Tibial nerve (tissue), 4 donors: ENCODE results near the gene ITGAV. TPM values are rescaled to one million over a fixed set of nuclear protein-coding genes. Genes with fewer than 3 reads are reported as not detected.

Experiments used
- DNase-seq, 2 donors: peaks; one replicate each; pipeline ENCODE4 v3.0.0-alpha.2; 2019; ENCODE audit warnings: low spot score in 2 of 2
- H3K27ac ChIP-seq, 4 donors: fragments of 200-600 bp; sonication (generic) in 3 of 4; one replicate each; pipeline ENCODE4 v1.5.1; 2017 to 2019; ENCODE audit warnings: mild to moderate bottlenecking in 1 of 4
- H3K27me3 ChIP-seq, 2 donors: fragments of 200-600 bp; sonication (generic) in 1 of 2; one replicate each; pipeline versions ENCODE4 v1.5.1 to v1.6.0; 2017 to 2019
- H3K36me3 ChIP-seq, 3 donors: fragments of 200-600 bp; sonication (generic); one replicate each; pipeline ENCODE4 v1.5.1; 2018 to 2019
- H3K4me1 ChIP-seq, 4 donors: fragments of 200-600 bp; sonication (generic) in 3 of 4; one replicate each; pipeline ENCODE4 v1.5.1; 2017 to 2019
- H3K4me3 ChIP-seq, 4 donors: fragments of 200-600 bp; sonication (generic) in 3 of 4; one replicate each; pipeline ENCODE4 v1.5.1; 2017 to 2019; ENCODE audit warnings: mild to moderate bottlenecking in 1 of 4, moderate library complexity in 1 of 4
- H3K9me3 ChIP-seq, 4 donors: fragments of 200-600 bp; sonication (generic) in 3 of 4; one replicate each; pipeline ENCODE4 v1.5.1; 2017 to 2019
- EP300 ChIP-seq, 2 donors: sonication (generic); formaldehyde crosslinking; IDR thresholded peaks; one replicate each; pipeline ENCODE4 v1.6.1; 2017; ENCODE audit warnings: antibody characterized with exemption in 2 of 2, mild to moderate bottlenecking in 1 of 2
- POLR2A ChIP-seq, 2 donors: fragments of 450-650 bp; IDR thresholded peaks; one replicate each; pipeline ENCODE4 v1.6.1; 2017; ENCODE audit warnings: antibody characterized with exemption in 2 of 2, mild to moderate bottlenecking in 2 of 2, moderate library complexity in 2 of 2
- WGBS, 2 donors: methylation state at CpG; one replicate each; pipeline ENCODE4 v1.1.5; 2018; 5-methylcytosine and 5-hydroxymethylcytosine counted together
- total RNA-seq, 4 donors: library from RNA; depleted of rRNA; stranded (reverse); fragments of >200 nt; gene quantifications; one replicate each; pipeline ENCODE4 v1.1.0, GENCODE V29; 2016
- TF ChIP-seq, protein P1 (sequence below), 5 experiments: fragments of 200-600 bp in 3 of 5; fragments of 450-650 bp in 2 of 5; sonication (generic) in 3 of 5; IDR thresholded peaks; one replicate each; pipeline ENCODE4 v1.5.1; 2016 to 2019; ENCODE audit warnings: antibody characterized with exemption in 5 of 5, mild to moderate bottlenecking in 3 of 5, moderate library complexity in 2 of 5

The ITGAV gene
- total RNA-seq, 4 donors from 2014 or later = 97.1 to 114 (median 100) TPM

DNA sequence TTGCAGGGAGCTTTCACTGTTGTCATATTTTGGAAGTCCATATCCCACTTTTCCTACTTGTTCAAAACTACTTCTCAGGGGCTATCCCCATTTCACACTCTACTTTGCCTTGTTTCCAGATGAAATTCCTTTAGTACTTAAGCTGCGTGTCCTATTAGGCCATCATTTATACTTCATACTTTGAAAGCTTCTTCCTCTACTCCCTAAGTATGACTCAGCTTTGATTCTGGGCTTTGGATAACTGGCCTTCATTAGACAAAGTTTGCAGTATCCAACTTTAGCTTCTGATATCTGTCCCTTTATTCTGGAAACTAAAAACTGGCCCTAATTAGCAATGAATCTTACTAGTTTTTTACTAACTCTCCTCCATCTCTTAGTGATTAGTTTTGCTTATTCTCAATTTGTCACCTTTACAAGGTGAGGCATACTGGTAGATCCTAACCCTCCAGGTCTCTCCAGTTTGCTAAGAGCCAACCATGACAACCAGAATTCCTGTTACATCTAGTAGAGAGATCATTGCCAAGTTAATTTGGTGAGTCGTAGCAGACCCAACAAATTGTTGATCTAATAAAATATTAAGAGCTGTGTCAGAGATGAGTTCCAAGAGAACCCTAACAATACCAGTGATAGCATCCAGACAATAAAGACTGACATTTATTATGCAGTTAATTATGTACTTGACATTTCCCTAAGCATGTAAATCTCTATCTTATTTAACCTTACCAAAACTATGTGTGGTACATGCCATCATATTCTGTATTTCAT is 31.2 kb upstream of the ITGAV start:
- Histone ChIP-seq H3K27me3 (no peaks in the 10 kb centered on the region), H3K36me3 (no peaks in the 10 kb centered on the region), H3K27ac (no peak overlapping the region), H3K9me3 (no peaks in the 10 kb centered on the region), H3K4me3 (no peak overlapping the region), H3K4me1 (no peaks in the 10 kb centered on the region)
- 82 to 90% methylated on average over 2 of the region's 2 CpGs for WGBS, 2 donors
- TF ChIP-seq, protein P1, sequence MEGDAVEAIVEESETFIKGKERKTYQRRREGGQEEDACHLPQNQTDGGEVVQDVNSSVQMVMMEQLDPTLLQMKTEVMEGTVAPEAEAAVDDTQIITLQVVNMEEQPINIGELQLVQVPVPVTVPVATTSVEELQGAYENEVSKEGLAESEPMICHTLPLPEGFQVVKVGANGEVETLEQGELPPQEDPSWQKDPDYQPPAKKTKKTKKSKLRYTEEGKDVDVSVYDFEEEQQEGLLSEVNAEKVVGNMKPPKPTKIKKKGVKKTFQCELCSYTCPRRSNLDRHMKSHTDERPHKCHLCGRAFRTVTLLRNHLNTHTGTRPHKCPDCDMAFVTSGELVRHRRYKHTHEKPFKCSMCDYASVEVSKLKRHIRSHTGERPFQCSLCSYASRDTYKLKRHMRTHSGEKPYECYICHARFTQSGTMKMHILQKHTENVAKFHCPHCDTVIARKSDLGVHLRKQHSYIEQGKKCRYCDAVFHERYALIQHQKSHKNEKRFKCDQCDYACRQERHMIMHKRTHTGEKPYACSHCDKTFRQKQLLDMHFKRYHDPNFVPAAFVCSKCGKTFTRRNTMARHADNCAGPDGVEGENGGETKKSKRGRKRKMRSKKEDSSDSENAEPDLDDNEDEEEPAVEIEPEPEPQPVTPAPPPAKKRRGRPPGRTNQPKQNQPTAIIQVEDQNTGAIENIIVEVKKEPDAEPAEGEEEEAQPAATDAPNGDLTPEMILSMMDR (IDR thresholded peaks at IDR 0.05) = no peak
- TF ChIP-seq POLR2A (IDR thresholded peaks at IDR 0.05) = no peak
- TF ChIP-seq EP300 (IDR thresholded peaks at IDR 0.05) = no peak
- DNase-seq = no peak

DNA sequence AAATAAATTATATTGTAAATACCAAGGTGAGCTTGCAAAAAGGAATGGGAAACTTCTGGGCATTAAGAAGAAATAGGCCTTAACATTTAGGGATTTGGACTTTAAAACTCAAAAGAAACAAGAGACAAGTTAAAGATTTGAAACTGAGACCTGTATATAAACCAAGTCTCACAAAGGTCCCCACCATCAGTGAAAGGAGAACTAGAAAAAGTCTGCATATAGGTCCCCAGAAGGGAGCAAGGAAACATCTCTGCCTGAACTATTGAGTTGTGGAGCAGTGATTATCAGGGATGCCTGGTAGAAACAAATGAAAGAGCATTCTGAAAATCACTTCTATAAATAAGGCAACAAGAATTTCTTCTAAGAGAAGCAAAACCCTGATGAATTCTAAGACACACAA is 30.5 kb upstream of the ITGAV start:
- Histone ChIP-seq H3K27me3 (no peaks in the 10 kb centered on the region), H3K4me1 (no peaks in the 10 kb centered on the region), H3K4me3 (no peak overlapping the region), H3K27ac (no peak overlapping the region), H3K9me3 (no peaks in the 10 kb centered on the region), H3K36me3 (no peaks in the 10 kb centered on the region)
- DNase-seq = no peak
- TF ChIP-seq POLR2A (IDR thresholded peaks at IDR 0.05) (no peak), EP300 (IDR thresholded peaks at IDR 0.05) (no peak)
- TF ChIP-seq, protein P1 (IDR thresholded peaks at IDR 0.05) = no peak

DNA sequence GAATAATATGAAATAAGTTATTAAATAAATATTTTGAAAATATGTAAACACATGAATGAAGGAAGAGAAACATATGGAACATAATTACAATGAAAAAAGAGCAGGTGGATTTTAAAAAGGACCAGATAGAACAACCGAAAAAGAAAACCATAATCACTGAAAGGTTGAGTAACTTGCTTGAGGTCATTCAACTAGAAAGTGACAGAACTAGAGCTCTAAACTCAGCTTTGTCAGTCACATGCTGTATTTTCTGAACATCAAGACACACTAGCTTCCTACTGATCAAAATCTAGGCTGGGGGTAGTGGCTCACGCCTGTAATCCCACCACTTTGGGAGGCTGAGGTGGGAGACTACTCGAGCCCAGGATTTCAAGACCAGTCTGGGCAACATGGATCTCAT is 30.0 kb upstream of the ITGAV start:
- TF ChIP-seq EP300 (IDR thresholded peaks at IDR 0.05) (no peak), POLR2A (IDR thresholded peaks at IDR 0.05) (no peak)
- 77 to 91% methylated on average over 3 of the region's 3 CpGs for WGBS, 2 donors

DNA sequence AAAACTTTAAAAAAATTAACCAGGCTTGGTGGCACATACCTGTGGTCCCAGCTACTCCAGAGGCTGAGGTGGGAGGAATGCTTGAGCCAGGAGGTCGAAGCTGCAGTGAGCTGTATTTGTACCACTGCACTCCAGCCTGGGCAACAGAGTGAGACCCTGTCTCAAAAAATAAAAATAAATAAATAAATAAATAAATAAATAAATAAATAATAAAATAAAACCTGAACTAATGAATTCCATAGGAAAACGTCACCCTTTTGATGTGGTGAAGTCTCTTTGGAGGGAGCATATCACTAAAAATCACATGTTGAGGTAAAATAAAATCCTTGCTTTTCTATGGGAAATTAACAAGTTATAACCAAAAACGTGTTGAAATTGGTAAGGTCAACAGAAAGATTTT is 29.6 kb upstream of the ITGAV start:
- H3K36me3 ChIP-seq = no peaks in the 10 kb centered on the region
- 60 to 74% methylated on average over 3 of the region's 3 CpGs for WGBS, 2 donors
- H3K4me3 ChIP-seq = no peak overlapping the region
- H3K27ac ChIP-seq = no peak overlapping the region
- DNase-seq = no peak
- H3K9me3 ChIP-seq = no peaks in the 10 kb centered on the region
- no peaks in the 10 kb centered on the region for H3K4me1 ChIP-seq
- H3K27me3 ChIP-seq = no peaks in the 10 kb centered on the region
- TF ChIP-seq, protein P1 (IDR thresholded peaks at IDR 0.05) = no peak
- TF ChIP-seq EP300 (IDR thresholded peaks at IDR 0.05) = no peak
- no peak for TF ChIP-seq POLR2A (IDR thresholded peaks at IDR 0.05)

More for the DNA sequence above, 30.0 kb upstream of the ITGAV start:
- no peaks in the 10 kb centered on the region for H3K9me3 ChIP-seq
- no peaks in the 10 kb centered on the region for H3K27me3 ChIP-seq
- no peaks in the 10 kb centered on the region for H3K4me1 ChIP-seq
- no peaks in the 10 kb centered on the region for H3K36me3 ChIP-seq
- H3K27ac ChIP-seq = no peak overlapping the region
- no peak overlapping the region for H3K4me3 ChIP-seq
- DNase-seq = no peak

DNA sequence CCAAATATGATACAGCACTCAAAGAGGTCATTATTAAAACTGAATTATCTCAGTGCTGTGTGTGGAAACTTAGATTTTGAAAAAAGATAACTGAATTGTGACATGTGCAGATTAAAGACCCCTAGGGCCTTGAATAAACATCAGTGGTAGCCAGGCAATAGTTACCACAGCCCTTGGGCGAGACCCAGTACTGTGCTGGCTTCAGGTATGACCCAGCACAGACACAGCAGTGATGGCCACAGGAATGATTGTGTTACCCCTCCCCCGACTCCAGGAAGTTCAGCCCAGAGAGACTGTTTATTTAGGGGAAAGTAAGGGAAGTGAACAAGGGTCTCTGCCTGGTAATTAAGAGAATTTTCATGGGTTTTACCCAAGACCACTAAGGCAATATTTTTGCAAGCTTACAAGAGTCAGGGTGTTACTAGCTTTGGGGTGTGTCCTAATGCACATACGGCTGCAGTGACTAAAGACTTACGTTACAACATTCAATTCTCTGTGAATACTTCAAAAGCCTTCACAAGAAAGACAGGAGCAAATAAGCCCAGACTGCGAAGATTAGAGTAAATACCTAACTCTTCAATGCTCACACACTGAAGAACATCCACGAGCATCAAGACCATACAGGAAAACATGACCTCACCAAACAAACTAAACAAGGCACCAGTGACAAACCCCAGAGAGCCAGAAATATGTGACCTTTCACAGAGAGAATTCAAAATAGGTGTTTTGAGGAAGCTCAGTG is 28.2 kb upstream of the ITGAV start:
- Histone ChIP-seq H3K4me3 (no peak overlapping the region), H3K27me3 (no peaks in the 10 kb centered on the region), H3K9me3 (no peaks in the 10 kb centered on the region), H3K27ac (no peak overlapping the region), H3K36me3 (no peaks in the 10 kb centered on the region), H3K4me1 (no peaks in the 10 kb centered on the region)
- no peak for DNase-seq
- TF ChIP-seq, protein P1 (IDR thresholded peaks at IDR 0.05) = no peak
- TF ChIP-seq POLR2A (IDR thresholded peaks at IDR 0.05) (no peak), EP300 (IDR thresholded peaks at IDR 0.05) (no peak)
- 87 to 90% methylated on average over 6 of the region's 6 CpGs for WGBS, 2 donors
